GM10266 (cell line): Measurements from ENCODE around the gene CLCN1.

Source experiments
- DNase-seq: peaks from one replicate; pipeline ENCODE4 v3.0.0; 2012; ENCODE audit errors: extremely low spot score
- TF ChIP-seq, protein P1 (sequence below): IDR thresholded peaks from 2 replicates; pipeline ENCODE4 v1.5.1; 2012; ENCODE audit warnings: mild to moderate bottlenecking, low read depth; ENCODE audit not compliant: control insufficient read depth, insufficient read depth; ENCODE audit errors: missing control alignments

Gene CLCN1

DNA sequence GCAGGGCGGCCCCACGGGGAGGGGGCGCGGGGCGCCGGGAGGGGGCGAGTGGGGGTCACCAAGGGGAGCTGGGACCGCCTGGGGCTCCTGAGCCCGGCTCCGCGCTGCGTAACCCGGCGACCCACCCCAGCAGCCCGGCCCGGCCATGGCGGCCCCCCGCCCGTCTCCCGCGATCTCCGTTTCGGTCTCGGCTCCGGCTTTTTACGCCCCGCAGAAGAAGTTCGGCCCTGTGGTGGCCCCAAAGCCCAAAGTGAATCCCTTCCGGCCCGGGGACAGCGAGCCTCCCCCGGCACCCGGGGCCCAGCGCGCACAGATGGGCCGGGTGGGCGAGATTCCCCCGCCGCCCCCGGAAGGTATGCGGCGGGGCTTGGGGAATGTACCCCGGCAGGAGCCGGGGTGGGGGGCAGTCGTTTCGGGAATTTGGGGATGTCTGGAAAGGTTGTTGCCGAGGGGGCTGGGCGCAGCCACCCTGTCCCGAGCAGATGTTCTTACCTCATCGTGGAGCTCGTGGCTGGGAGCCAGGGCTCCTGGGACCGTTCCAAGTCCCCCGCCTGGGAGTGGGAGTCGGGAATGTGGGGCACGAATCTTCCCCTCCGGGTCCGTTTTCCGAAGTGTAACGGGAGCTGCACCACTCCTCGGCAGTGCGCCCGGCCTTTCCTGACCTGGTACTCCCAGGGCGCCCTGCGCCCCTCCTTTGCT, 65.7 kb downstream of the CLCN1 start:
- DNase-seq: no peak
- TF ChIP-seq, protein P1, sequence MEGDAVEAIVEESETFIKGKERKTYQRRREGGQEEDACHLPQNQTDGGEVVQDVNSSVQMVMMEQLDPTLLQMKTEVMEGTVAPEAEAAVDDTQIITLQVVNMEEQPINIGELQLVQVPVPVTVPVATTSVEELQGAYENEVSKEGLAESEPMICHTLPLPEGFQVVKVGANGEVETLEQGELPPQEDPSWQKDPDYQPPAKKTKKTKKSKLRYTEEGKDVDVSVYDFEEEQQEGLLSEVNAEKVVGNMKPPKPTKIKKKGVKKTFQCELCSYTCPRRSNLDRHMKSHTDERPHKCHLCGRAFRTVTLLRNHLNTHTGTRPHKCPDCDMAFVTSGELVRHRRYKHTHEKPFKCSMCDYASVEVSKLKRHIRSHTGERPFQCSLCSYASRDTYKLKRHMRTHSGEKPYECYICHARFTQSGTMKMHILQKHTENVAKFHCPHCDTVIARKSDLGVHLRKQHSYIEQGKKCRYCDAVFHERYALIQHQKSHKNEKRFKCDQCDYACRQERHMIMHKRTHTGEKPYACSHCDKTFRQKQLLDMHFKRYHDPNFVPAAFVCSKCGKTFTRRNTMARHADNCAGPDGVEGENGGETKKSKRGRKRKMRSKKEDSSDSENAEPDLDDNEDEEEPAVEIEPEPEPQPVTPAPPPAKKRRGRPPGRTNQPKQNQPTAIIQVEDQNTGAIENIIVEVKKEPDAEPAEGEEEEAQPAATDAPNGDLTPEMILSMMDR: no peak

DNA sequence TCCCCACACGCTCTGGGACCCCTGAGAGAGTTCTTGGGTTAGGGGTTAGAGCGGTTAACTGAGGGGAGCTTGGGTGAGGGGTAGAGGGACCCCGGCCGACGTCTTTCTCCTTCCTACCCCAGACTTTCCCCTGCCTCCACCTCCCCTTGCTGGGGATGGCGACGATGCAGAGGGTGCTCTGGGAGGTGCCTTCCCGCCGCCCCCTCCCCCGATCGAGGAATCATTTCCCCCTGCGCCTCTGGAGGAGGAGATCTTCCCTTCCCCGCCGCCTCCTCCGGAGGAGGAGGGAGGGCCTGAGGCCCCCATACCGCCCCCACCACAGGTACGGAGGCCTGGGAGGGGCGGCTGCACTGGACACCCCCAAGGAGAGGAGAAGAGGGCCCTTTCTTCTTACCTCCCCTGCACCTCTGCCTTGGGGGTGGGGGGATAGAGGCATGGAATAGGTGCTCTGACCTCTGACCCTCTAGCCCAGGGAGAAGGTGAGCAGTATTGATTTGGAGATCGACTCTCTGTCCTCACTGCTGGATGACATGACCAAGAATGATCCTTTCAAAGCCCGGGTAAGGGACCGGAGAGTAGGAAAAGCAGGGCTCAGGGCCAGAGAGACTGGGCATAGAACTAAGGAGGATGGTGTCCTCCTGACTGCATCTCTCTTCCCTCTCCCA, 66.3 kb downstream of the CLCN1 start:
- TF ChIP-seq, protein P1: no peak

DNA sequence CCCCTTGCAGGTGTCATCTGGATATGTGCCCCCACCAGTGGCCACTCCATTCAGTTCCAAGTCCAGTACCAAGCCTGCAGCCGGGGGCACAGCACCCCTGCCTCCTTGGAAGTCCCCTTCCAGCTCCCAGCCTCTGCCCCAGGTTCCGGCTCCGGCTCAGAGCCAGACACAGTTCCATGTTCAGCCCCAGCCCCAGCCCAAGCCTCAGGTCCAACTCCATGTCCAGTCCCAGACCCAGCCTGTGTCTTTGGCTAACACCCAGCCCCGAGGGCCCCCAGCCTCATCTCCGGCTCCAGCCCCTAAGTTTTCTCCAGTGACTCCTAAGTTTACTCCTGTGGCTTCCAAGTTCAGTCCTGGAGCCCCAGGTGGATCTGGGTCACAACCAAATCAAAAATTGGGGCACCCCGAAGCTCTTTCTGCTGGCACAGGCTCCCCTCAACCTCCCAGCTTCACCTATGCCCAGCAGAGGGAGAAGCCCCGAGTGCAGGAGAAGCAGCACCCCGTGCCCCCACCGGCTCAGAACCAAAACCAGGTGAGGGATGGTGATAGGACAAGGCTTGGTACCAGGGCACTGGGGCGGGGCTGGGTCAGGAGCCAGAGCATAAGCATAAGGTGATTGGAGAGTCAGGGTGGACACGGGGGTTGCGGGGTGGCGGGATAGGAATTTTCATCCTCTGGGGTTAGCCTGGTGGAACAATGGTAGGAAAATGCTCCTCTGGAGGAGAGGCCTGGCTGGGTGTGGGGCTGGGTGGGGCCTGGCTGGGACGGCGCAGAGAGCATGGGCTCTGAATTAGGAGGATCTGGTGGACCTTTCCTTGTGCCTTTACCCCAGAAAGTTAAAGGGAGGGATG, 67.1 kb downstream of the CLCN1 start:
- TF ChIP-seq, protein P1: no peak
- no peak for DNase-seq

More for the DNA sequence above, 66.3 kb downstream of the CLCN1 start:
- no peak for DNase-seq

GRCh38 chr7:143383642-143383957, 67.7 kb downstream of the CLCN1 start:
- TF ChIP-seq, protein P1: no peak
- no peak for DNase-seq

DNA sequence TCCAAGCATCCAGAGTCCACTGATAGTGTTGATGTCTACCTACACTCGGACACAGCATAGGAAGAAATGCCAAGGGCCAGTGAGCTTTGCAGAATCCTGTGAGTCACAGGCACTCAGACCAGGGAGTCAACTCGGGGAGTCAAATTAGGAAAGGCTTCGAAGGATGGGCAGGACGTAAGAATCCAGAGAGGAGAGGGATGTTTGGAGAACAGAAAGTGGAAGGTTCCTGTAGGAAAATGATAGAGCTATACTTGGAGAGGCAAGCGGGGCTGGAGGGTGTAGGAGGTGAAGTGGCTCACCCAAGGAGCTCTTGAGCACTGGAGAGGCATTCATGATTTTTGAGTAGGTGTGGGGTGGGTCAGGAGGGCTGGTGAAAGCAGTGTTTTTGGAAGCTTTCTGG, 68.2 kb downstream of the CLCN1 start:
- TF ChIP-seq, protein P1: no peak
- no peak for DNase-seq

DNA sequence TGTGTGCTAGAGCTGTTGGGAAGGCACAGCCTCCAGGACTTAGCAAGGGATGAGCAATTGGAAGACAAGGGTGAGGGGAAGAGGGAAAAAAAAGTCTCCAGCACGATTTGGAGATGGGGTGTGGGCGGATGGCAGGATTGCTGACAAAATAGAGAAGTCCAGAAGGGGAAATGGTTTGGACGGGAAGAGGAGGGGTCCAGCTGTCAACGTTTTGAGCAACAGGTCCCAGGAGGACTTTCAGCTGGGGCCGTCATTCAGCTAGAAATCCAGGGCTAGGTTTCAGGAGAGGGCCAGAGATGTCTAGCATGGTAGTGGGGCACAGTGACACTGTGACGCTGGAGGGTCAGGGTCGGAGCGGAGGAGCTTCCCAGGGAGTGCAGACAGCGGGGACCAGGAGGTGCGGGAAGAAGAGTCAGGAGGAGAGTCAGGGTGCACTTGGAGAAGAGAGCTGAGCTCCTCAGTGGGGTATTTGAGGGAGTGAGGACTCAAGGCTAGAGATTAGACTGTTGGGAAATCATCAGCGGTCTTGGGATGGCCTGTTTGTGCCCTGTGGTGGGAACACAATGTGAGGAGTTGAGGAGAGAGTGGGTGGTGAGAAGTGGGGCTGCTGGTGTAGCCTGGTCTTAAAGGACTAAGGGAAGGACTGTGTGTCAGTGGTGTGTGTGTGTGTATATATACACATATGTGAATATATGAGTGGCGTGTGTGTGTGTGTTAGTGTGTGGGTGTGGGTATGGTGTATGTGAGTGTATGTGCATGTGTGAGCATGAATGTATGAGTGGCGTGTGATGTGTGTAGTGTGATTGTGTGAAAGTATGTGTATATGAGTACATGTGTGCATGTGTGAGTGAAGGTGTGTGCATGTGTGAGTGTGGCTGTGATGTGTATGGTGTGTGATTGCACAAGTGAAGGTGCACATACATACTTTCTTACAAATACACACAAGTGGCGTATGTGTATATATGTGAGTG, 69.0 kb downstream of the CLCN1 start:
- TF ChIP-seq, protein P1: no peak
- DNase-seq: no peak
